Activated T-cell treated with anti-CD3 and anti-CD28 coated beads, Interleukin-2, amount 50 U/mL, for 1 hour (primary cell): ENCODE measurements around the gene ZNF182.
"Not testable (repeated sequence)": the region's sequence is repeated elsewhere in the genome, so short reads cannot be mapped to it uniquely, and the experiment has no call there.

Experiments used
- DNase-seq: peaks from one replicate; pipeline ENCODE4 v3.0.0-alpha.2; 2020

The ZNF182 gene

GRCh38 chrX:48003758-48004457 is at the start of gene ZNF182:
Gene ZNF182 (minus strand): TSS chrX:48003989. CDS start chrX:48002609, 1,380 bp downstream.
- DNase-seq: peak; percentile 90

- no peak for DNase-seq
Measured at GRCh38 chrX:48046846-48047245, 43.1 kb upstream of the ZNF182 start.

GRCh38 chrX:48045410-48046311 is 41.9 kb upstream of the ZNF182 start:
- DNase-seq: no peak

- DNase-seq: no peak
Measured at GRCh38 chrX:48043056-48043455, 39.3 kb upstream of the ZNF182 start.

GRCh38 chrX:48035891-48036290 is 32.1 kb upstream of the ZNF182 start:
- DNase-seq: no peak

- DNase-seq: not testable (repeated sequence)
Measured at GRCh38 chrX:48030641-48031173, 26.9 kb upstream of the ZNF182 start.

GRCh38 chrX:48030237-48030636 is 26.4 kb upstream of the ZNF182 start:
- DNase-seq: no peak

- DNase-seq: no peak
Measured at GRCh38 chrX:48028091-48028490, 24.3 kb upstream of the ZNF182 start.

- DNase-seq: not testable (repeated sequence)
Measured at GRCh38 chrX:48027545-48027944, 23.8 kb upstream of the ZNF182 start.

- DNase-seq: peak; percentile 27
Measured at GRCh38 chrX:48025561-48025960, 21.8 kb upstream of the ZNF182 start.

GRCh38 chrX:48022738-48023137 is 18.9 kb upstream of the ZNF182 start:
- DNase-seq: no peak

GRCh38 chrX:48022100-48022499 is 18.3 kb upstream of the ZNF182 start:
- no peak for DNase-seq

GRCh38 chrX:48021026-48021900 is 17.5 kb upstream of the ZNF182 start:
- DNase-seq: peak; percentile 83

GRCh38 chrX:48020472-48020871 is 16.7 kb upstream of the ZNF182 start:
- DNase-seq: not testable (repeated sequence)

- not testable (repeated sequence) for DNase-seq
Measured at GRCh38 chrX:48019892-48020291, 16.1 kb upstream of the ZNF182 start.

GRCh38 chrX:48016583-48017310 is 13.0 kb upstream of the ZNF182 start:
- not testable (repeated sequence) for DNase-seq

- DNase-seq: not testable (repeated sequence)
Measured at GRCh38 chrX:48009445-48009960, 5.7 kb upstream of the ZNF182 start.

GRCh38 chrX:48006688-48007087 is 2.9 kb upstream of the ZNF182 start, which contains the start of gene SPACA5:
Gene SPACA5 (plus strand): TSS chrX:48006988. CDS start chrX:48007803, 815 bp downstream.
- DNase-seq: not testable (repeated sequence)

GRCh38 chrX:48003367-48003757 is 427 bp downstream of the ZNF182 start:
- DNase-seq: peak; percentile 31

- no peak for DNase-seq
Measured at GRCh38 chrX:48002929-48003328, 860 bp downstream of the ZNF182 start.

GRCh38 chrX:48002319-48002718 is 1.5 kb downstream of the ZNF182 start:
- DNase-seq: no peak

GRCh38 chrX:48001260-48001659 is 2.5 kb downstream of the ZNF182 start:
- no peak for DNase-seq
